Fibroblast of skin of left quadriceps (primary cell): ENCODE data around the gene NAB2.
"Not testable (repeated sequence)": the region's sequence is repeated elsewhere in the genome, so short reads cannot be mapped to it uniquely, and the experiment has no call there.

Source experiments
- DNase-seq, 2 experiments: peaks; one replicate each; pipeline ENCODE4 v3.0.0-alpha.2; 2013; ENCODE audit warnings: low read depth in 2 of 2

Gene NAB2

GRCh38 chr12:57088354-57089270, at the start of gene NAB2:
Gene NAB2, plus strand, starts transcription at chr12:57089114. Its CDS starts 158 bp downstream, at chr12:57089272.
- DNase-seq: peak; percentile 94

- no peak for DNase-seq
Measured at GRCh38 chr12:57040211-57040610, 48.7 kb upstream of the NAB2 start.

DNA sequence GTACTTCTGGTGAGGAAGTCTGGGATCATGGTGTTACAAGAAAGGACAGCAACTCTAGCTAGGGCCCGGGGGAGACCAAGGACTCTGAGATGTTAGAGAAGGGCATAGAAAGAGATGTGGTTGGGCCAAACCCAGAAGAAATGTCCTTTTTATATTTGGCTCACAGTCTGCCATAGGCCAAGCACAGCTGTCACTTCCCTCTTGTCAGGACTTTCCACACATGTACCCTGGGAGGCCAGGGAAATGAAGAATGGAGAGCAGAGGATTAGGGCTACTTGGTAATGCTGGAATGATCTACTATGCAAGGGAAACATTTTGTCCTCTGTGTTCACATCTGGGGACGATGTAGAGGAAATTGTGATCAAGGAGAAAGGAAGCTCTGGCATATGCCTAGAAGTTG, 48.2 kb upstream of the NAB2 start:
- DNase-seq: no peak

DNA sequence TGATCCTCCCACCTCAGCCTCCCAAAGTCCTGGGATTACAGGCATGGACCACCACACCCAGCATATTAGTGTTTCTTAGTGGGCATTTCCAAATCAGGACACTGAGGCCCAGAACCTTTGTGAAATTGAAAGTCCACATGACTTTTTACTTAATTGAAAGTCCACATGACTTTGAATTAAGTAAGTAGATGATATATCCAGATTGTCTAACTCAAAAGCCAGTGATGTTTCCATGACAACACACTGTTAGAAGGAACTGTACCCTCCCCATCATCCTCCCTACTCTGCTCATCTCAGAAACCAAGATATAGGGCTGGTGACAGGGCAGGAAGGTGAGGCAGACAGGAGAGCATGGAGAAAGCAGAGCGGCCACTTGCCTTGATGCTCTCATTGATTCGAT, 46.2 kb upstream of the NAB2 start:
- DNase-seq: no peak

DNA sequence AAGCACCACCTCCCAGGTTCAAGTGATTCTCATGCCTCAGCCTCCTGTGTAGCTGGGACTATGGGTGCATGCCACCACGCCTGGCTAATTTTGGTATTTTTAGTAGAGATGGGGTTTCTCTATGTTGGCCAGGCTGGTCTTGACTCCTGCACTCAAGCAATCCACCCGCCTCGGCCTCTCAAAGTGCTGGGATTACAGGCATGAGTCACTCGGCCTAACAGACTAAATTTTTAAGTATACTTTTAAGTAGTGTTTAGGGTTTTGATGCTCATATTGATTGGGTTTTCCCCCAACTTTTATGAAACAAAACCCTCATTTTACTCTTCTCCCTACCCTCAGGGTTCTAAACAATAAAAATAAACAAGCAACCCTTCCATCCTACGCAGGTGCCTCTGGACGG, 44.4 kb upstream of the NAB2 start:
- no peak for DNase-seq

- no peak for DNase-seq
Measured at GRCh38 chr12:57044889-57045288, 44.0 kb upstream of the NAB2 start.

GRCh38 chr12:57046086-57046791, 42.7 kb upstream of the NAB2 start:
- DNase-seq: no peak

DNA sequence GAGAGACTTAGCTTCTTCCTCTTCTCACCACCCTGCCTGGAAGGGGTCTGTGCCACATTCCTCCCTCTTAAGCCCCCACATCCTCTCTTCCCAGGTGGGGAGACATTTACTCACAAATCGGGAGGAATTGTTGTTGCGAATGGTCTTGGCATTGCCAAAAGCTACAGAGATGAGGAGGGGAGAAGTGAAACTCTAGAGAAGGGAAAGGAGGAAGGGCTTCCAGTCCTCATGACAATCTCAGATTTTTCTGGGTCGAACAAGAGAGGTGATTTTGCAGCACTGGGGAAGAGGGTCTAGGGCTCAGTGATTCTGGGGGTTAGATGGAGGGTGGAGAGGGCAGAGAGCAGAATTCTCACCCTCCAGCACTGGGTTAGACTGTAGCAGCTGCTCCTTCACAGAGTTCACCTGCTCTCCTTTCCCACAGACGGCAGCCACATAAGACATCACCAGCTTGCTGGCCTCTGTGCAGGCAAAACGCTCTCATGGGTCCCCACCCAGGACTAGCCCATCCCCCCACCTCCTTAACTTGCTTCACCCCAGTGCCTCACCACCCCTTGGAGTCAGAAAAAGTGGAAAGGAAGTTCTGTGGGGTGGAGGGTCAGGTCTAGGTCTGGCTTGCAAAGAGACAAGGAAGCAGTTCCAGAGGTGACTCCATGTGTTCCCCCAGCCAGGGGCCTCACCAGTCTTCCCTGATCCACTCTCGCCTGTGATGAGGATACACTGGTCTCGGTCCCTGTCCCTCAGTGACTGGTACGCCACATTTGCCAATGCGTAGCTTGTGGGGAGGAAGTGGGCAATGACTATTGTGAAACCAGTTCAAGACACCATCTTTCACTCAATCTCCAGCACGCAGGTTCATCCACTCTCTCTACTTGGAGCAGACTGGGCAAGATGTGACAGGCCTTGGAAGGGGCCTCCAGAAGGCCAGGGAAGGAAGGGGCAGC, 41.7 kb upstream of the NAB2 start:
- DNase-seq: no peak

GRCh38 chr12:57047981-57048380, 40.9 kb upstream of the NAB2 start:
- DNase-seq: no peak

DNA sequence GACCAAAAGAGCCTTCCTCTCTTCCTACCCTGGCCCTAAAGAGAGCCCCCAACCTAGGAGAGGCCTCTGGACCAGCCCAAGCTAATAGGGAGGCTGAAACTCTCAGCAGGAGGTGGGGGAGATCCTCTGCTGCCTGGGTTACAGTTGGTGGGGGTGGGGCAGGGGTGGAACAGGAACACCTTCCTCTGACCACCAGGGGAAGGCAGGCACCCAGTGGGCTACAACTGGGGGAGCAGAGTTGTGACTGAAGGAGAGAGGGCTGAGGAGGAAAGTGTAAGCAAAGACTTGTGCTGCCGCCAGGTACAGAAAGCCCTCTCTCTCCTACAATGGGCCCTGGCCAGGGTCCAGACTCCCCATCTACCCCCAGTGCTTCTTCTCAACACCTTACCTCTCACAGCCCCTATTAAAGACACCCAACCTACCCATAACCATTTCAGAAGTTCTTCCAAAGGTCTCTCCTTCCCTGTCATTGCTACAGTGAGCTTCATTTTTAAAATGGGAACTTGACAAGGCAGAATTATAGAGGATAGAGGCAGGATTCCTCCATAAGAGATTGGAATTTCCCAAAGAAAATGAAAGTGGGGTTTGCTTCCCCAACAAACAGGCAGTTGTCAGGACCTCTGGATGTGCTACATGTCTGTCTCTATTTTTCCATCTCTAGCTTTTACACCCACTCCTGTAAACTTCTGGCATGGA, 40.3 kb upstream of the NAB2 start:
- DNase-seq: no peak

DNA sequence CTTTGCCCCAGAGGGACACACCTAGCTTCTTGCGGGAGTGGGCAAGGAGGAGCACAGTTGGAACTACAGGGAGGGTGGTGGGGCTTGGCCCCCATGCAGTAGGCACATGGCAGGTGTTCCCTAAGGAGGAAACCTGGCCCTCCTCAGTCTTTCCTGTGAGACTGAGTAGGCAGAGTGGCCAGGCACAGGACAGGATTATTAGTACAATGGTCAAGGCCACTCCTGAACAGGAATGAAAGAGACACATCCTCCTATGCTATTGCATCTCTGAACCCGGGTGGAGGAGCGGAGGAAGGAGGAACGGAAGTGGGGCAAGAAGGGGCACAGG, 39.8 kb upstream of the NAB2 start:
- no peak for DNase-seq

DNA sequence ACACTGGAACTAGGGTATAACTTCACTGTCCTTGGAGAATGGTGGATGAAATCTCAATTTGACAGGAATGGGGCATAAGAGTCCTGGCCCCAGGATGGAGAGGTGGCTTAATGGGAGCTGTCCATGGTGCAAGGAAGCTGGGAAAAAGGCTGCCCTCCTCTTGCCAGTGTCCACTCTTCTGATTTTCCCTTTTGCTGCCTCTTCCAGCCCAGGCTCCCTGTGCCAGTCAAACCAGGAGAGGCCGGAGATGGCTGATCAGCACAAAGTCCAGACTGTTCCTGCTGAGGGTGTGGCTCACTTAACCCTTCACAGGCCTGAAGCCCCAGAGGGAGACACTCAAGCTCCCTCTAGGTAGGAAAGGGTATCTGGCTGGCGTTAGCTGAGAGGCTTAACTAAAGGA, 39.0 kb upstream of the NAB2 start, which contains the start of gene MYO1A:
MYO1A (minus strand) TSS at position 240 of the 400 bp plus-strand sequence. CDS start 1,806 bp downstream, outside the sequence.
- DNase-seq: no peak

GRCh38 chr12:57051011-57051410, 37.9 kb upstream of the NAB2 start:
- DNase-seq: no peak

- DNase-seq: not testable (repeated sequence)
Measured at GRCh38 chr12:57053146-57053545, 35.8 kb upstream of the NAB2 start.

DNA sequence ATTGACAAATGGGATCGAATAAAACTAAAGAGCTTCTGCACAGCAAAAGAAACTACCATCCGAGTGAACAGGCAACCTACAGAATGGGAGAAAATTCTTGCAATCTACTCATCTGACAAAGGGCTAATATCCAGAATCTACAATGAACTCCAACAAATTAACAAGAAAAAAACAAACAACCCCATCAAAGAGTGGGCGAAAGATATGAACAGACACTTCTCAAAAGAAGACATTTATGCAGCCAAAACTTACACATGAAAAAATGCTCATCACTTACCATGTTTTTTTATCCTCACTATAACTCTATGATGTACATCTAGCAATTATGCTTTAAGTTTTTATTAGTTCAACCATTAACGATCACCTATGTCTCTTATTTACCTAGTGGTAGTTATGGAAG, 35.0 kb upstream of the NAB2 start:
- not testable (repeated sequence) for DNase-seq

GRCh38 chr12:57055824-57056223, 33.1 kb upstream of the NAB2 start:
- no peak for DNase-seq

DNA sequence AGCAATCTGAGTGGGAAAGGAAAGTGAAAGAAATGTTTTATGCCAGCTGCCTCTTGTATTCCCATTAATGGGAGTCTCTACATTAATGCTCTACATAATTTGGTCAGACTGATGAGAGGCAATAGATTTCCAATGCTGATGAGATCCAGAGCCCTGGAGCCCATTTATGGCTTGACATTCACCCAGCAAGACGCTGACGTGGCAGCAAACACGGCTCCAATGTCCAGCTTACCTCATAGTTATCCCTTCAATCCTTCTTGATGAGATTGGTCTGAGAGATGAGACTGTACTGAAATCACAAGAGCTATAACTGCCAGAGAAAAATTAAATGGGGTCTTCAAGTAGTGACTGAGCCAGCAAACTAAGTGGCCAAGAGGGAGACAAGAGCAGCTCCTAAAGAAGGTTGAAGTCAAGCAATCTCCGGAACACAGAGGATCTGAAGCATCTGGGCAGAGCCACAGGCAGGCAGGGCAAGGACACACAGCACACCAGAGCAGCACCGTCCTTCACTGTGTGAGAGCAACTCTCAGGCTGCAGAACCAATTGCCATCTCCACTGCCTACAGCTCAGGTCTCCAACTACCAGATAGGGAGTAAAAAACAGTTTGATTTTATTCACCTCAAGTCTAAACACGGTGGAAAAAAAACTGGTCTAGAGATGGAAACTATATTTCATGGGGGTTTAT, 31.7 kb upstream of the NAB2 start:
- no peak for DNase-seq

DNA sequence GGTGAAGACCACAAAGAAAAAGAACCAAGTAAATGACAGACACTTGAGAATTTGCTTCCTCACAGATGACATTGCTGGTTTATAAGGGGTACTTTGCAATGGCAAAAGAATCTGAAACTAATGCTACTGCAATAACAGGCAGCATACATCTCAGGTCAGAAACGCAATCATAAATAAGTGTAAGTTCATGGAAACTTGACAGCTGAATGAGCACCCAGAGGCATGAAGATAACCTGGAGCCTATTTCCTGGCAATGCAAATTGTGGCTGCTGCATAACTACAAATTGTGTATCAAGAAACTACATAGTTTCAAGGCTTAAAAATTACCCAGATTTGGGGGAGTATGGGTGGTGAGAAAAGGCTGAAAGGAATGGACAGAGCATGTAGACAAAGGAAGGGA, 30.5 kb upstream of the NAB2 start:
- no peak for DNase-seq

DNA sequence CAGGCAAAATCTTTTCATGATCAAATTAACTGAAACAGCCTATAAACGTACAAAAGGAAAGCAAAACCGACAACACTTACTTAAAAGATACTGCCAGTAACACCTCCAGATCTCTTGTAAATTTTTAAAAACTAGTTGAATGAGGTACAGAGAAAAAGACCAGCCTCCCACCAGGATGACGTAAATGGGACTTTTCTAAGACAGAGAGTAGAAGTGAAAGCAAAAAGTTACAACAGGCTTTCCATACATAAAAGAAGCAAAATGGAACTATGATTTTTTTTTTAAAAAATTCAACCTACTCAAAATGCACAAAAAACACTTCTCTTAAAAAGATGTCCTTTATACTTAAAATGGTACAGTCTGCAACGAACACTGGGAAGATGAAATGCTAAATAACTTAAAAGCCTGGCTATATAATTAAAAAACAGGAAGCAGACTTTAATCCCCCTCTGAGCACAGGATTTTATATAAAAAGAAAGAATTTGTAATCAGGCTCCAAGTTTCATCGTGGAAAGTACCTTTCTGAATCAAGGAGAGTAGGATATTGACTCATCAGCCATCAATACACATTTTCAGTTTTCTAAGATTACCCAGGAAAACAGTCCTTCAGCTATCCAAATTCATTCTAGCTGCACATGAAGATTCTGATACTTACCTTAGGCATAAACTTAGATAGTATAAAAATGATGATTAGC, 24.8 kb upstream of the NAB2 start:
- DNase-seq: no peak

- DNase-seq: no peak
Measured at GRCh38 chr12:57066245-57066644, 22.7 kb upstream of the NAB2 start.
